ENCODE measurements around the gene SLCO1B1.

GRCh38 chr12:21151184-21151583 lies 20.2 kb downstream of the SLCO1B1 start:
- TF ChIP-seq CTCF (IDR thresholded peaks at IDR 0.05; ENCODE audit: insufficient read depth, low read length), result no peak
- no peak for TF ChIP-seq GABPA (IDR thresholded peaks at IDR 0.05; ENCODE audit: low read depth)
- TF ChIP-seq POLR2AphosphoS5 (IDR thresholded peaks at IDR 0.05; ENCODE audit: low read depth), result no peak

All from HL-60 (cell line).